A549 (cell line): Measurements from ENCODE around the gene CABCOCO1. TPM values are rescaled to one million over a fixed set of nuclear protein-coding genes. Genes with fewer than 3 reads are reported as not detected.
A peak's percentile ranks its signal among the peaks of the same experiment; 100 is the strongest.

Source experiments
- ATAC-seq, 2 experiments: fragments of 200-7000 bp in 1 of 2; fragments of >200 bp in 1 of 2; cut with Nextera tagmentation in 1 of 2; cut with Tn5 transposase in 1 of 2; 3 replicates each; pipeline versions ENCODE4 v1.8.0 to v1.9.1; 2018 to 2020; ENCODE audit warnings: mild to moderate bottlenecking in 1 of 2, moderate library complexity in 1 of 2
- CTCF ChIA-PET: fragments of 300-600 bp; sonication (Branson Sonifier 250); formaldehyde crosslinking; extraction: SDS; loops from one replicate; lab custom pipeline; 2021; ENCODE audit warnings: antibody characterized with exemption, inconsistent platforms; lab: Yijun Ruan, JAX
- POLR2A ChIA-PET: fragments of 350-600 bp; formaldehyde crosslinking; extraction: SDS; loops from one replicate; lab custom pipeline; 2021; ENCODE audit warnings: antibody characterized with exemption, inconsistent platforms; lab: Yijun Ruan, JAX
- DNase-seq, 2 experiments: peaks; one replicate each; pipeline versions ENCODE4 v3.0.0 to v3.0.0-alpha.2; 2011 to 2016; ENCODE audit warnings: low read depth in 1 of 2, low spot score in 1 of 2
- FAIRE-seq: peaks from 2 replicates; lab custom pipeline; 2011; peaks lifted over from hg19 to GRCh38; lab: Jason Lieb, UNC
- H3K27ac ChIP-seq, 2 experiments: fragments of >200 bp; sonication (Bioruptor Twin); formaldehyde crosslinking; 3 replicates each; pipeline ENCODE4 v1.5.1; 2016 to 2017
- H3K4me1 ChIP-seq: fragments of >200 bp; sonication (Bioruptor Twin); formaldehyde crosslinking; 3 replicates; pipeline ENCODE4 v1.6.1; 2016
- H3K4me2 ChIP-seq: fragments of >200 bp; sonication (Bioruptor Twin); formaldehyde crosslinking; 3 replicates; pipeline ENCODE4 v1.6.1; 2016
- H3K4me3 ChIP-seq: fragments of >200 bp; sonication (Bioruptor Twin); formaldehyde crosslinking; 3 replicates; pipeline ENCODE4 v1.5.1; 2016
- H3K9me3 ChIP-seq: fragments of >200 bp; sonication (Bioruptor Twin); formaldehyde crosslinking; 3 replicates; pipeline ENCODE4 v1.6.1; 2016
- BCL3 ChIP-seq: fragments of >200 bp; sonication (Bioruptor Twin); formaldehyde crosslinking; IDR thresholded peaks from 3 replicates; pipeline ENCODE4 v1.6.1; 2016
- CEBPB ChIP-seq, 2 experiments: fragments of >200 bp in 1 of 2; sonication (Bioruptor Twin) in 1 of 2; formaldehyde crosslinking in 1 of 2; IDR thresholded peaks; 2 replicates each; pipeline ENCODE4 v1.6.1; 2012 to 2016
- CHD4 ChIP-seq: fragments of 200-600 bp; sonication (generic); IDR thresholded peaks from 2 replicates; pipeline ENCODE4 v1.6.1; 2016; ENCODE audit warnings: antibody characterized with exemption, mild to moderate bottlenecking, borderline replicate concordance
- ESRRA ChIP-seq: fragments of 150-350 bp; IDR thresholded peaks from 2 replicates; pipeline ENCODE4 v1.6.1; 2014; ENCODE audit warnings: mild to moderate bottlenecking, low read length, borderline replicate concordance
- FOSL2 ChIP-seq, 2 experiments: fragments of 450-650 bp in 1 of 2; fragments of >200 bp in 1 of 2; sonication (Bioruptor Twin) in 1 of 2; formaldehyde crosslinking; IDR thresholded peaks; 2 replicates each; pipeline versions ENCODE4 v1.5.0 to v1.6.1; 2016 to 2020; ENCODE audit warnings: mild to moderate bottlenecking in 1 of 2, moderate library complexity in 1 of 2
- FOXS1 ChIP-seq: fragments of 250-450 bp; sonication (Bioruptor Pico); IDR thresholded peaks from 2 replicates; pipeline ENCODE4 v1.5.0; 2020; ENCODE audit warnings: mild to moderate bottlenecking, moderate library complexity
- HES2 ChIP-seq: fragments of >200 bp; sonication (Bioruptor Twin); formaldehyde crosslinking; IDR thresholded peaks from 2 replicates; pipeline ENCODE4 v1.6.1; 2016
- HEYL ChIP-seq: fragments of 250-450 bp; sonication (Bioruptor Pico); IDR thresholded peaks from 2 replicates; pipeline ENCODE4 v1.8.0; 2021; ENCODE audit warnings: mild to moderate bottlenecking, moderate library complexity
- HOXB5 ChIP-seq: fragments of 250-450 bp; sonication (Bioruptor Pico); IDR thresholded peaks from 2 replicates; pipeline ENCODE4 v1.5.0; 2020; ENCODE audit warnings: mild to moderate bottlenecking, moderate library complexity
- KDM1A ChIP-seq: fragments of 200-600 bp; sonication (generic); IDR thresholded peaks from 2 replicates; pipeline ENCODE4 v1.6.1; 2016; ENCODE audit warnings: low read depth, mild to moderate bottlenecking
- MAFK ChIP-seq: fragments of 450-650 bp; IDR thresholded peaks from 2 replicates; pipeline ENCODE4 v1.6.1; 2014; ENCODE audit not compliant: partially characterized antibody
- NPAS2 ChIP-seq: fragments of 250-450 bp; sonication (Bioruptor Pico); IDR thresholded peaks from 2 replicates; pipeline ENCODE4 v1.8.0; 2022; ENCODE audit warnings: mild to moderate bottlenecking, moderate library complexity, borderline replicate concordance
- PBX3 ChIP-seq: IDR thresholded peaks from 2 replicates; pipeline ENCODE4 v1.6.1; 2012
- RAD21 ChIP-seq, 2 experiments: fragments of >200 bp in 1 of 2; sonication (Bioruptor Twin) in 1 of 2; formaldehyde crosslinking in 1 of 2; IDR thresholded peaks in 1 of 2; conservative IDR thresholded peaks in 1 of 2; 2 replicates in 1 of 2; 3 replicates in 1 of 2; pipeline ENCODE4 v1.6.1; 2012 to 2018; ENCODE audit warnings: inconsistent platforms in 1 of 2
- RARB ChIP-seq: fragments of 250-450 bp; sonication (Bioruptor Pico); IDR thresholded peaks from 2 replicates; pipeline ENCODE4 v1.8.0; 2021; ENCODE audit warnings: mild to moderate bottlenecking, moderate library complexity
- REST ChIP-seq: fragments of 200-600 bp; sonication (generic); IDR thresholded peaks from 2 replicates; pipeline ENCODE4 v1.6.1; 2016; ENCODE audit warnings: antibody characterized with exemption, mild to moderate bottlenecking, moderate library complexity
- SMC3 ChIP-seq: fragments of >200 bp; sonication (Bioruptor Twin); formaldehyde crosslinking; IDR thresholded peaks from 3 replicates; pipeline ENCODE4 v1.6.1; 2018; ENCODE audit warnings: inconsistent platforms
- SREBF2 ChIP-seq: fragments of 450-650 bp; IDR thresholded peaks from 2 replicates; pipeline ENCODE4 v1.6.1; 2014; ENCODE audit warnings: mild to moderate bottlenecking, moderate library complexity
- TFCP2L1 ChIP-seq: fragments of 250-450 bp; sonication (Bioruptor Pico); IDR thresholded peaks from 2 replicates; pipeline ENCODE4 v1.5.0; 2021; ENCODE audit warnings: mild to moderate bottlenecking
- TP53 ChIP-seq: fragments of 250-450 bp; sonication (Bioruptor Pico); IDR thresholded peaks from 2 replicates; pipeline ENCODE4 v1.5.0; 2021; ENCODE audit warnings: mild to moderate bottlenecking, moderate library complexity
- ZC3H11A ChIP-seq: fragments of 450-650 bp; IDR thresholded peaks from 2 replicates; pipeline ENCODE4 v1.6.1; 2014; ENCODE audit warnings: antibody characterized with exemption, mild to moderate bottlenecking
- ZNF302 ChIP-seq: fragments of 250-450 bp; sonication (Bioruptor Pico); IDR thresholded peaks from 2 replicates; pipeline ENCODE4 v1.9.0; 2021; ENCODE audit warnings: inconsistent platforms, mild to moderate bottlenecking, moderate library complexity
- ZSCAN20 ChIP-seq: fragments of 250-450 bp; sonication (Bioruptor Pico); IDR thresholded peaks from 2 replicates; pipeline ENCODE4 v1.8.0; 2022; ENCODE audit warnings: mild to moderate bottlenecking, moderate library complexity
- WGBS: methylation state at CpG from one replicate; pipeline ENCODE4 v1.1.6; 2017; ENCODE audit errors: missing lambda C conversion rate; 5-methylcytosine and 5-hydroxymethylcytosine counted together
- polyA plus RNA-seq, 4 experiments: library from polyadenylated mRNA; depleted of rRNA in 3 of 4; stranded (reverse); fragments of >200 nt; fragmentation: RNase III in 1 of 4; extraction: RNeasy Plus Mini Kit Qiagen cat#74134 plus additional on column Dnase treatment in 1 of 4; gene quantifications; 2 replicates in 3 of 4; 3 replicates in 1 of 4; pipeline ENCODE4 v1.2.3, GENCODE V29; 2011 to 2017
- TF ChIP-seq, protein P1 (sequence below): IDR thresholded peaks from 2 replicates; pipeline ENCODE4 v1.6.1; 2012
- TF ChIP-seq, protein P2 (sequence below): fragments of 250-450 bp; sonication (Bioruptor Pico); IDR thresholded peaks from 2 replicates; pipeline ENCODE4 v1.5.0; 2021; ENCODE audit warnings: mild to moderate bottlenecking, moderate library complexity, borderline replicate concordance

Gene CABCOCO1
- polyA plus RNA-seq, 2 of the 4 experiments (the other 2 are of a cell fraction), result 0.77 to 1.1 TPM

- POLR2A ChIA-PET, result no interaction called here
- no peak for FAIRE-seq
- CTCF ChIA-PET, result no interaction called here
- Histone ChIP-seq H3K4me2 (peak overlapping the region; percentile 53), H3K4me3 (no peak overlapping the region), H3K4me1 (peaks cover 33% of the 10 kb centered on the region), H3K9me3 (no peaks in the 10 kb centered on the region), H3K27ac (peak overlapping the region in 1 of 2 experiments; percentile 18; a peak in 1 of 6 replicates)
- no peak for TF ChIP-seq FOXS1 (CRISPR knock-in tag)
- TF ChIP-seq HOXB5 (CRISPR knock-in tag), result no peak
- TF ChIP-seq PBX3, result no peak
- no peak for TF ChIP-seq HEYL
- TF ChIP-seq CHD4, result no peak
- TF ChIP-seq MAFK, result no peak
- no peak for TF ChIP-seq KDM1A
- TF ChIP-seq SREBF2, result no peak
- TF ChIP-seq NPAS2 (CRISPR knock-in tag), result no peak
- TF ChIP-seq TP53 (CRISPR knock-in tag), result no peak
- TF ChIP-seq, protein P1, sequence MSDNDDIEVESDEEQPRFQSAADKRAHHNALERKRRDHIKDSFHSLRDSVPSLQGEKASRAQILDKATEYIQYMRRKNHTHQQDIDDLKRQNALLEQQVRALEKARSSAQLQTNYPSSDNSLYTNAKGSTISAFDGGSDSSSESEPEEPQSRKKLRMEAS, result no peak
- peak; percentile 47 to 49; a peak in 1 of 6 replicates for ATAC-seq
- no peak for DNase-seq
- 44% methylated on average over 4 of the region's 4 CpGs for WGBS
These were observed 20.1 kb upstream of the CABCOCO1 start for GRCh38 chr10:61642676-61643075.

GRCh38 chr10:61643316-61643751 lies 19.4 kb upstream of the CABCOCO1 start:
- CTCF ChIA-PET, result no interaction called here
- H3K4me2 ChIP-seq, result peak overlapping the region; percentile 53
- peaks cover 33% of the 10 kb centered on the region for H3K4me1 ChIP-seq
- WGBS, result 29% methylated on average over 1 of the region's 1 CpG
- POLR2A ChIA-PET, result no interaction called here
- ATAC-seq (peak; percentile 34 to 41; a peak in 2 of 6 replicates), DNase-seq (no peak)
- H3K27ac ChIP-seq, result peak overlapping the region in 1 of 2 experiments; percentile 18; a peak in 1 of 6 replicates
- TF ChIP-seq BCL3, result no peak
- no peak for TF ChIP-seq ZC3H11A
- TF ChIP-seq ESRRA, result no peak
- no peak for TF ChIP-seq REST
- TF ChIP-seq RAD21 (conservative IDR thresholded peaks at IDR 0.05 in 1 of 2, IDR thresholded peaks at IDR 0.05 in 1 of 2), result no peak
- TF ChIP-seq SREBF2, result no peak
- TF ChIP-seq CEBPB (IDR thresholded peaks at IDR 0.05), result peak; percentile 52 to 62; a peak in 2 of 4 replicates
- peak; percentile 41; the same call in 1 of the 2 replicates for TF ChIP-seq HES2
- TF ChIP-seq TP53 (CRISPR knock-in tag), result no peak
- TF ChIP-seq KDM1A, result no peak
- no peak for TF ChIP-seq SMC3
- TF ChIP-seq, protein P2, sequence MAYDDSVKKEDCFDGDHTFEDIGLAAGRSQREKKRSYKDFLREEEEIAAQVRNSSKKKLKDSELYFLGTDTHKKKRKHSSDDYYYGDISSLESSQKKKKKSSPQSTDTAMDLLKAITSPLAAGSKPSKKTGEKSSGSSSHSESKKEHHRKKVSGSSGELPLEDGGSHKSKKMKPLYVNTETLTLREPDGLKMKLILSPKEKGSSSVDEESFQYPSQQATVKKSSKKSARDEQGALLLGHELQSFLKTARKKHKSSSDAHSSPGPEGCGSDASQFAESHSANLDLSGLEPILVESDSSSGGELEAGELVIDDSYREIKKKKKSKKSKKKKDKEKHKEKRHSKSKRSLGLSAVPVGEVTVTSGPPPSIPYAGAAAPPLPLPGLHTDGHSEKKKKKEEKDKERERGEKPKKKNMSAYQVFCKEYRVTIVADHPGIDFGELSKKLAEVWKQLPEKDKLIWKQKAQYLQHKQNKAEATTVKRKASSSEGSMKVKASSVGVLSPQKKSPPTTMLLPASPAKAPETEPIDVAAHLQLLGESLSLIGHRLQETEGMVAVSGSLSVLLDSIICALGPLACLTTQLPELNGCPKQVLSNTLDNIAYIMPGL (CRISPR knock-in tag), result no peak
- no peak for TF ChIP-seq FOSL2 (IDR thresholded peaks at IDR 0.05)
- no peak for TF ChIP-seq FOSL2 (CRISPR knock-in tag; IDR thresholded peaks at IDR 0.05)
- no peak for TF ChIP-seq ZNF302 (CRISPR knock-in tag)
- no peak for TF ChIP-seq TFCP2L1 (CRISPR knock-in tag)
- no peak for TF ChIP-seq RARB (CRISPR knock-in tag)
- TF ChIP-seq ZSCAN20 (CRISPR knock-in tag), result no peak
- TF ChIP-seq, all 56 proteins: peak for 2
- FAIRE-seq, result peak; percentile 43
- Histone ChIP-seq H3K9me3 (no peaks in the 10 kb centered on the region), H3K4me3 (no peak overlapping the region)
